Lower lobe of right lung (tissue), 2 donors: ENCODE results near the gene FHIP2A. TPM values are rescaled to one million over a fixed set of nuclear protein-coding genes. Genes with fewer than 3 reads are reported as not detected.
A peak's percentile ranks its signal among the peaks of the same experiment; 100 is the strongest.

ENCODE experiments used
- ATAC-seq, 2 donors: fragments of 200-7000 bp; cut with Tn5 transposase; one replicate each; pipeline ENCODE4 v1.9.1; 2020 to 2022; ENCODE audit warnings: mild to moderate bottlenecking in 2 of 2, moderate library complexity in 2 of 2
- DNase-seq: peaks from one replicate; pipeline ENCODE4 v3.0.0-alpha.2; 2020
- H3K27ac ChIP-seq: fragments of 200-600 bp; one replicate; pipeline ENCODE4 v1.8.0; 2022
- H3K27me3 ChIP-seq: fragments of 200-600 bp; one replicate; pipeline ENCODE4 v1.8.0; 2022; ENCODE audit warnings: low read depth
- H3K36me3 ChIP-seq: fragments of 200-600 bp; one replicate; pipeline ENCODE4 v1.8.0; 2022; ENCODE audit warnings: mild to moderate bottlenecking
- H3K4me1 ChIP-seq: fragments of 200-600 bp; one replicate; pipeline ENCODE4 v1.8.0; 2022
- H3K4me3 ChIP-seq: fragments of 200-600 bp; one replicate; pipeline ENCODE4 v1.8.0; 2022; ENCODE audit warnings: mild to moderate bottlenecking
- H3K9me3 ChIP-seq: fragments of 200-600 bp; one replicate; pipeline ENCODE4 v1.8.0; 2022
- intact Hi-C: fragments of 100-400 bp; cut with DNase I; formaldehyde crosslinking; loops from one replicate; pipeline ENCODE4 v1.11.0; 2022
- total RNA-seq: library from RNA; stranded (reverse); fragmentation: NEBNext Ultra II Directional; extraction: Animal tissue kit (Norgen Biotek cat#: 25700); gene quantifications from one replicate; pipeline ENCODE4 v1.2.1, GENCODE V29; 2021
- TF ChIP-seq, protein P1 (sequence below): fragments of 200-600 bp; IDR thresholded peaks from one replicate; pipeline ENCODE4 v1.8.0; 2022; ENCODE audit warnings: antibody characterized with exemption, mild to moderate bottlenecking
- donor health status: DM: no; HTN: yes; CAD: no; lungs with severe emphysema.

FHIP2A gene
- total RNA-seq, 1 donor from 2014 or later = 23.6 TPM

DNA sequence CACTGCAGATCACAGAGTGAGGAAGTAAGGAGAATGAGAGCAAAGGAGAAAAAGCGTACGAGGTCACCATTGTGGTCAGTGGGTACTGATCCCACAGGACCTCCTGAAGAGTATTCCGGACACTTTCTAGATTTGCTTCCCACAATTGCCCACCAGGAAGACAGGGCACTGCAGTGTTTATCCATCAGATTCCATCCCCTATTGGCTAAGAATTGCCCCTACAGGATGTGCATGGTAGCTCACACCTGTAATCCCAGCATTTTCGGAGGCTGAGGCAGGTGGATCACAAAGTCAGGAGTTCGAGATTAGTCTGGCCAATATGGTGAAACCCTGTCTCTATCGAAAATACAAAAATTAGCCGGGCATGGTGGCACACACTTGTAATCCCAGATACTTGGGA is 5.3 kb upstream of the FHIP2A start:
- no peaks in the 10 kb centered on the region for H3K27me3 ChIP-seq
- no peak for ATAC-seq
- no peak overlapping the region for H3K27ac ChIP-seq
- no peaks in the 10 kb centered on the region for H3K36me3 ChIP-seq
- no peak overlapping the region for H3K4me3 ChIP-seq
- no peak for DNase-seq
- intact Hi-C loops = no loop called here
- no peaks in the 10 kb centered on the region for H3K9me3 ChIP-seq
- TF ChIP-seq, protein P1, sequence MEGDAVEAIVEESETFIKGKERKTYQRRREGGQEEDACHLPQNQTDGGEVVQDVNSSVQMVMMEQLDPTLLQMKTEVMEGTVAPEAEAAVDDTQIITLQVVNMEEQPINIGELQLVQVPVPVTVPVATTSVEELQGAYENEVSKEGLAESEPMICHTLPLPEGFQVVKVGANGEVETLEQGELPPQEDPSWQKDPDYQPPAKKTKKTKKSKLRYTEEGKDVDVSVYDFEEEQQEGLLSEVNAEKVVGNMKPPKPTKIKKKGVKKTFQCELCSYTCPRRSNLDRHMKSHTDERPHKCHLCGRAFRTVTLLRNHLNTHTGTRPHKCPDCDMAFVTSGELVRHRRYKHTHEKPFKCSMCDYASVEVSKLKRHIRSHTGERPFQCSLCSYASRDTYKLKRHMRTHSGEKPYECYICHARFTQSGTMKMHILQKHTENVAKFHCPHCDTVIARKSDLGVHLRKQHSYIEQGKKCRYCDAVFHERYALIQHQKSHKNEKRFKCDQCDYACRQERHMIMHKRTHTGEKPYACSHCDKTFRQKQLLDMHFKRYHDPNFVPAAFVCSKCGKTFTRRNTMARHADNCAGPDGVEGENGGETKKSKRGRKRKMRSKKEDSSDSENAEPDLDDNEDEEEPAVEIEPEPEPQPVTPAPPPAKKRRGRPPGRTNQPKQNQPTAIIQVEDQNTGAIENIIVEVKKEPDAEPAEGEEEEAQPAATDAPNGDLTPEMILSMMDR = no peak
- H3K4me1 ChIP-seq = peaks cover 6% of the 10 kb centered on the region

DNA sequence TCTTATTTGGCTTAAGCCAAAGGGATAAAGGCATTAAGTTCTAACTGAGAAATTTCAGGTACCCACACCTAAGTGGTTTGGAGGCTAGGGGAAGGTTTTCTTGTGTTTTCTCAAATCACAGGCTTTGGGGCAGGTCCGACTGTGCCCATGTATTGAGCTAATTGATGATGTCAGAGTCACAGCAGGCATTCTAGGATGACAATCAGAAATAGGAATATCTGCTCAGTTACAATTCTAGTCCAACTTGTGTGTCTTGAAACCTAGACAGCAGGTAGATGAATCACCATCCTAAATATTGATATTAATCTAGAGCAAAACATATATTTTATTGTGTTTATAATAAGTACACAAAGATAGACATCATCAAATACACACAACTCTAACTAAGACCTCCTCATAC is 2.3 kb upstream of the FHIP2A start:
- ATAC-seq (no peak), DNase-seq (no peak)
- Histone ChIP-seq H3K4me1 (peaks cover 21% of the 10 kb centered on the region), H3K27me3 (no peaks in the 10 kb centered on the region), H3K4me3 (no peak overlapping the region), H3K9me3 (no peaks in the 10 kb centered on the region), H3K27ac (no peak overlapping the region), H3K36me3 (no peaks in the 10 kb centered on the region)
- TF ChIP-seq, protein P1 = no peak
- intact Hi-C loops = no loop called here

DNA sequence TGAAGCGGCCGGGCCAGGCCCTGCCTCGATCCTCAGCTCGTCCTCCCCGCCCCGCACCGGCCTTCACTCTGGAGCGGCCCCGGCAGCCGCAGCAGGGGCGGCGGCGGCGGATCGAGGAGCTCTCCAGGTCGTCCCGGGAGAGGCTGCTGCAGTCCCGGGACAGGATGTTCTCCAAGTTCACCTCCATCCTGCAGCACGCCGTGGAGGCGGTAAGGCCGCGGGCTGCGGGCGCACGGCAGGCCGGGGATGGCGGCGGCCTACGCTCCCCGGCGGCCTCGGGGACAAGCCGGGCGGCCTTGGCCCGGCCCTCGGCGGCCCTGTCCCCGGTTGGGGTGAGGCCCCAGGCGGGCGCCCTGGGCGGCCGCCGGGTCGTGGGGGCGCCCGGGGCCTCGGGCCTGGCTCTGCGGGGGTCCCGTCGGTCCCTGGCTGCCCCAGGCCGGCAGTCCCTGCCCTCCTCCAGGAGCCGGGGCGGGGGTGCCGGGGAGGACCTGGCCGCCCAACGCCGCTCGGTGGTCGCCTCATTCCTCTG is 399 bp downstream of the FHIP2A start:
- TF ChIP-seq, protein P1 = peak; percentile 30
- intact Hi-C loops = no loop called here
- Histone ChIP-seq H3K9me3 (no peaks in the 10 kb centered on the region), H3K4me1 (peaks cover 47% of the 10 kb centered on the region), H3K4me3 (peak overlapping the region; percentile 92), H3K27ac (peak overlapping the region; percentile 98), H3K36me3 (no peaks in the 10 kb centered on the region), H3K27me3 (no peaks in the 10 kb centered on the region)
- ATAC-seq (peak; percentile 81 to 82), DNase-seq (no peak)

DNA sequence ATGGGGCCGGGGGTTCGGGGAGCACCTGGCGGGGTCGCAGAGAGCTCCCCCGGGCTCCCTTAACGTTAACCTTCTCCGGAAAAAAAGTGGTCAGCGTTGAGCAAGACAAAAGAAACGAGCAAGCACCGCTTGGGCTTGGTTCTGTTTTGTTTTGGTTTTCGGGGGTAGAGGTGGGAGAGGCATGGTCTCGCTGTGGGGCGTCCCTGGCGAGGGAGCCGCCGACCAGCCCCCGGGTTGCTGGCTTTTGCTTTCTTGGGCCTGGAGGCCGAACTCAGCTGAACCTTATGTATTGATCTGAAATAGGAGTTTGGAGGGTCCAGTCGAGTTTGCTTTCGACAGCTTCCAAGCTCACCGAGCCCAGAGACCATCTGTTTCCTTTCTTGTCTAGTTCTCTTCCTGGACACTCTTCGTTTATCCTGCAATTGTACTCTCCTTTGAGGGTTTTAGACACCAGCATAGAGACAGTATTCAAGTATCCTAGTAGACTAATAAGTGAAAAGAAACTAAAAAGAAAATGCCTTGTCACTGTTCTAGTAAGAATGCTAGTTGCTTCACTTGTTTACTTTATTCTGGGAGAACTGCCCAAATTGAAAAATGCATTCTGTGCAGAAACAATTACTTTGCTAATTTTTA is 980 bp downstream of the FHIP2A start:
- no peaks in the 10 kb centered on the region for H3K36me3 ChIP-seq
- peak overlapping the region; percentile 98 for H3K27ac ChIP-seq
- H3K4me1 ChIP-seq = peaks cover 47% of the 10 kb centered on the region
- H3K27me3 ChIP-seq = no peaks in the 10 kb centered on the region
- peak overlapping the region; percentile 92 for H3K4me3 ChIP-seq
- DNase-seq (peak; percentile 45), ATAC-seq (peak; percentile 10 to 47)
- intact Hi-C loops = no loop called here
- TF ChIP-seq, protein P1 = no peak
- no peaks in the 10 kb centered on the region for H3K9me3 ChIP-seq

DNA sequence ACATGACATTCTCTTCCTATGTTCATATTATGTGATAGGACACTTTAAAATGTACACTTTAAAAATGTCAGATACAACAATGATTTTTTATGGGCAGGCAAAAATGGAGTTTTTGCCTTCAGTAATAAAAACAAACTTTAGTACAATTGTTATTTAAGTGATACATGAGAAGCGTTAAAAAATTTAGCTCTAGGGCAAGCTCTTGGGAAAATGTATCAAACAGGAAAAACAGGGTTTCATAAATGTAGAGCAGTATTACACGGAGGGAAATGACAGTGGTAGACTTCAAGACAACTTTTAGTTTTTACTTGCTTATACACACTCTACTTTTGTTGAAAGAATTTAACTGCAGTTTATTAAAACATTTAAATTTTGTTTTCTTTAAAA is 1.5 kb downstream of the FHIP2A start:
- H3K36me3 ChIP-seq = no peaks in the 10 kb centered on the region
- H3K27ac ChIP-seq = peak overlapping the region; percentile 98
- H3K4me1 ChIP-seq = peaks cover 47% of the 10 kb centered on the region
- H3K27me3 ChIP-seq = no peaks in the 10 kb centered on the region
- peak overlapping the region; percentile 92 for H3K4me3 ChIP-seq
- intact Hi-C loops = no loop called here
- H3K9me3 ChIP-seq = no peaks in the 10 kb centered on the region
- TF ChIP-seq, protein P1 = no peak
- no peak for ATAC-seq
- no peak for DNase-seq
